Neural progenitor cell (in vitro differentiated cells): Measurements from ENCODE around the gene ERP29.

ENCODE experiments used
- EZH2 ChIP-seq: fragments of 200-600 bp; sonication (generic); IDR thresholded peaks from 2 replicates; pipeline ENCODE4 v1.6.1; 2017; ENCODE audit warnings: antibody characterized with exemption, mild to moderate bottlenecking, moderate library complexity
- TF ChIP-seq, protein P1 (sequence below): fragments of 200-600 bp; sonication (generic); IDR thresholded peaks from 2 replicates; pipeline ENCODE4 v1.5.1; 2017; ENCODE audit warnings: antibody characterized with exemption, mild to moderate bottlenecking

DNA sequence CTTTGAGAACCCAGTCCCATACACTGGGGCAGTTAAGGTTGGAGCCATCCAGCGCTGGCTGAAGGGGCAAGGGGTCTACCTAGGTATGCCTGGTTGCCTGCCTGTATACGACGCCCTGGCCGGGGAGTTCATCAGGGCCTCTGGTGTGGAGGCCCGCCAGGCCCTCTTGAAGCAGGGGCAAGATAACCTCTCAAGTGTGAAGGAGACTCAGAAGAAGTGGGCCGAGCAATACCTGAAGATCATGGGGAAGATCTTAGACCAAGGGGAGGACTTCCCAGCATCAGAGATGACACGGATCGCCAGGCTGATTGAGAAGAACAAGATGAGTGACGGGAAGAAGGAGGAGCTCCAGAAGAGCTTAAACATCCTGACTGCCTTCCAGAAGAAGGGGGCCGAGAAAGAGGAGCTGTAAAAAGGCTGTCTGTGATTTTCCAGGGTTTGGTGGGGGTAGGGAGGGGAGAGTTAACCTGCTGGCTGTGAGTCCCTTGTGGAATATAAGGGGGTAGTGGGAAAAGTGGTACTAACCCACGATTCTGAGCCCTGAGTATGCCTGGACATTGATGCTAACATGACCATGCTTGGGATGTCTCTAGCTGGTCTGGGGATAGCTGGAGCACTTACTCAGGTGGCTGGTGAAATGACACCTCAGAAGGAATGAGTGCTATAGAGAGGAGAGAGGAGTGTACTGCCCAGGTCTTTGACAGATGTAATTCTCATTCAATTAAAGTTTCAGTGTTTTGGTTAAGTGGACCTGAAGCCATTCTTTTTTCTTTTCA lies 9.2 kb downstream of the ERP29 start:
- TF ChIP-seq, protein P1, sequence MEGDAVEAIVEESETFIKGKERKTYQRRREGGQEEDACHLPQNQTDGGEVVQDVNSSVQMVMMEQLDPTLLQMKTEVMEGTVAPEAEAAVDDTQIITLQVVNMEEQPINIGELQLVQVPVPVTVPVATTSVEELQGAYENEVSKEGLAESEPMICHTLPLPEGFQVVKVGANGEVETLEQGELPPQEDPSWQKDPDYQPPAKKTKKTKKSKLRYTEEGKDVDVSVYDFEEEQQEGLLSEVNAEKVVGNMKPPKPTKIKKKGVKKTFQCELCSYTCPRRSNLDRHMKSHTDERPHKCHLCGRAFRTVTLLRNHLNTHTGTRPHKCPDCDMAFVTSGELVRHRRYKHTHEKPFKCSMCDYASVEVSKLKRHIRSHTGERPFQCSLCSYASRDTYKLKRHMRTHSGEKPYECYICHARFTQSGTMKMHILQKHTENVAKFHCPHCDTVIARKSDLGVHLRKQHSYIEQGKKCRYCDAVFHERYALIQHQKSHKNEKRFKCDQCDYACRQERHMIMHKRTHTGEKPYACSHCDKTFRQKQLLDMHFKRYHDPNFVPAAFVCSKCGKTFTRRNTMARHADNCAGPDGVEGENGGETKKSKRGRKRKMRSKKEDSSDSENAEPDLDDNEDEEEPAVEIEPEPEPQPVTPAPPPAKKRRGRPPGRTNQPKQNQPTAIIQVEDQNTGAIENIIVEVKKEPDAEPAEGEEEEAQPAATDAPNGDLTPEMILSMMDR = no peak
- no peak for TF ChIP-seq EZH2
